Epidermal melanocyte (primary cell): ENCODE data around the gene RANBP1.

ENCODE experiments used
- DNase-seq: peaks from one replicate; pipeline ENCODE4 v3.0.0; 2011; ENCODE audit warnings: low spot score; ENCODE audit not compliant: insufficient read length

RANBP1 gene

GRCh38 chr22:20088263-20088648 lies 27.6 kb upstream of the RANBP1 start:
- no peak for DNase-seq

- no peak for DNase-seq
These were observed 26.5 kb upstream of the RANBP1 start for GRCh38 chr22:20089226-20089976.

- DNase-seq = no peak
These were observed 25.8 kb upstream of the RANBP1 start for GRCh38 chr22:20089977-20090729.

GRCh38 chr22:20090730-20091240 lies 25.1 kb upstream of the RANBP1 start:
- no peak for DNase-seq

- DNase-seq = no peak
These were observed 24.0 kb upstream of the RANBP1 start for GRCh38 chr22:20091690-20092476.

- DNase-seq = no peak
These were observed 23.4 kb upstream of the RANBP1 start for GRCh38 chr22:20092477-20092854.

- no peak for DNase-seq
These were observed 22.3 kb upstream of the RANBP1 start for GRCh38 chr22:20093418-20094196.

GRCh38 chr22:20094197-20094807 lies 21.6 kb upstream of the RANBP1 start:
- no peak for DNase-seq

- DNase-seq = no peak
These were observed 20.4 kb upstream of the RANBP1 start for GRCh38 chr22:20095521-20095920.

- DNase-seq = no peak
These were observed 19.1 kb upstream of the RANBP1 start for GRCh38 chr22:20096574-20097420.

GRCh38 chr22:20099099-20099711 lies 16.7 kb upstream of the RANBP1 start:
- no peak for DNase-seq

- DNase-seq = no peak
These were observed 14.3 kb upstream of the RANBP1 start for GRCh38 chr22:20101638-20102037.

GRCh38 chr22:20102203-20102780 lies 13.6 kb upstream of the RANBP1 start:
- no peak for DNase-seq

- DNase-seq = no peak
These were observed 10.3 kb upstream of the RANBP1 start for GRCh38 chr22:20105456-20106204.

GRCh38 chr22:20106205-20106848 lies 9.6 kb upstream of the RANBP1 start:
- no peak for DNase-seq

GRCh38 chr22:20106849-20107237 lies 9.1 kb upstream of the RANBP1 start:
- no peak for DNase-seq

- DNase-seq = no peak
These were observed 8.4 kb upstream of the RANBP1 start for GRCh38 chr22:20107471-20107901.
